SK-N-SH (cell line): ENCODE results near the gene AFF3. TPM values are rescaled to one million over a fixed set of nuclear protein-coding genes. Genes with fewer than 3 reads are reported as not detected.

Experiments
- CTCF ChIA-PET: fragments of 300-600, 350-600 bp; formaldehyde crosslinking; extraction: SDS; loops from one replicate; lab custom pipeline; 2021; lab: Yijun Ruan, JAX
- POLR2A ChIA-PET: fragments of 350-600 bp; sonication (Branson Sonifier 250); formaldehyde crosslinking; extraction: SDS; loops from one replicate; lab custom pipeline; 2020; ENCODE audit warnings: antibody characterized with exemption, inconsistent platforms; lab: Yijun Ruan, JAX
- DNase-seq: peaks from one replicate; pipeline ENCODE4 v3.0.0; 2012
- H2AFZ ChIP-seq: fragments of 200-600 bp; sonication (generic); 2 replicates; pipeline ENCODE4 v1.8.1; 2016; ENCODE audit warnings: antibody characterized with exemption, mild to moderate bottlenecking, low read depth
- H3F3A ChIP-seq: fragments of 200-600 bp; sonication (generic); replicated peaks from 2 replicates; pipeline ENCODE3; 2016; ENCODE audit warnings: antibody characterized with exemption, mild to moderate bottlenecking; ENCODE audit not compliant: insufficient read depth
- H3K27ac ChIP-seq, 2 experiments: fragments of 200-500 bp in 1 of 2; fragments of 200-600 bp in 1 of 2; sonication (Bioruptor generic) in 1 of 2; sonication (generic), shearing (Covaris generic) in 1 of 2; 2 replicates each; pipeline versions ENCODE4 v1.5.1 to v1.6.1; 2014 to 2016; ENCODE audit warnings: low read depth in 2 of 2, inconsistent platforms in 1 of 2, low read length in 1 of 2, mild to moderate bottlenecking in 1 of 2, mixed read lengths in 1 of 2
- H3K27me3 ChIP-seq: fragments of 200-600 bp; sonication (generic), shearing (Covaris generic); 2 replicates; pipeline ENCODE4 v1.6.1; 2016; ENCODE audit warnings: mixed run types; ENCODE audit not compliant: insufficient read depth
- H3K36me3 ChIP-seq, 2 experiments: fragments of 200-500 bp in 1 of 2; fragments of 200-600 bp in 1 of 2; sonication (Bioruptor generic) in 1 of 2; sonication (generic) in 1 of 2; replicated peaks in 1 of 2; 2 replicates each; pipeline versions ENCODE3 to v1.5.1; 2014 to 2016; ENCODE audit warnings: low read length in 1 of 2, mild to moderate bottlenecking in 1 of 2; ENCODE audit not compliant: insufficient read depth in 2 of 2, control insufficient read depth in 1 of 2
- H3K4me1 ChIP-seq, 2 experiments: fragments of 200-500 bp in 1 of 2; fragments of 200-600 bp in 1 of 2; sonication (Bioruptor generic) in 1 of 2; sonication (generic), shearing (Covaris generic) in 1 of 2; 2 replicates each; pipeline versions ENCODE4 v1.5.1 to v1.6.1; 2014 to 2016; ENCODE audit warnings: low read depth in 1 of 2, low read length in 1 of 2, mixed run types in 1 of 2; ENCODE audit not compliant: insufficient read depth in 2 of 2, control insufficient read depth in 1 of 2
- H3K4me2 ChIP-seq: fragments of 200-600 bp; sonication (generic), shearing (Covaris generic); 2 replicates; pipeline ENCODE4 v1.6.1; 2017; ENCODE audit warnings: mixed run types
- H3K4me3 ChIP-seq, 2 experiments: fragments of 200-500 bp in 1 of 2; fragments of 200-600 bp in 1 of 2; sonication (Bioruptor generic) in 1 of 2; sonication (generic), shearing (Covaris generic) in 1 of 2; 2 replicates each; pipeline versions ENCODE4 v1.5.1 to v1.8.1; 2014 to 2016; ENCODE audit warnings: low read depth in 2 of 2, inconsistent platforms in 1 of 2, low read length in 1 of 2, mild to moderate bottlenecking in 1 of 2, mixed read lengths in 1 of 2, moderate library complexity in 1 of 2
- H3K79me2 ChIP-seq: fragments of 200-600 bp; sonication (generic); 2 replicates; pipeline ENCODE4 v1.8.1; 2017; ENCODE audit warnings: mild to moderate bottlenecking; ENCODE audit not compliant: insufficient read depth
- H3K9ac ChIP-seq: fragments of 200-600 bp; sonication (generic); 2 replicates; pipeline ENCODE4 v1.6.1; 2017; ENCODE audit warnings: mixed run types
- H3K9me2 ChIP-seq: fragments of 200-600 bp; sonication (generic); 2 replicates; pipeline ENCODE4 v1.6.1; 2017; ENCODE audit warnings: mixed run types
- H3K9me3 ChIP-seq: fragments of 200-600 bp; sonication (generic); 2 replicates; pipeline ENCODE4 v1.6.1; 2017; ENCODE audit warnings: mixed run types, mild to moderate bottlenecking, moderate library complexity
- H4K20me1 ChIP-seq: fragments of 200-600 bp; sonication (generic); 2 replicates; pipeline ENCODE4 v1.6.1; 2017; ENCODE audit warnings: mild to moderate bottlenecking, mixed run types; ENCODE audit not compliant: insufficient read depth
- ELF1 ChIP-seq: IDR thresholded peaks from 2 replicates; pipeline ENCODE4 v1.4.0; 2012
- FOSL2 ChIP-seq: IDR thresholded peaks from 2 replicates; pipeline ENCODE4 v1.4.0; 2012; ENCODE audit warnings: low read depth, mild to moderate bottlenecking, moderate library complexity, borderline replicate concordance
- FOXJ3 ChIP-seq: sonication (generic); formaldehyde crosslinking; IDR thresholded peaks from 2 replicates; pipeline ENCODE4 v1.5.1; 2020; ENCODE audit warnings: mild to moderate bottlenecking, missing genetic modification reagents
- JUND ChIP-seq: IDR thresholded peaks from 2 replicates; pipeline ENCODE4 v1.4.0; 2012
- MEF2A ChIP-seq: IDR thresholded peaks from 2 replicates; pipeline ENCODE4 v1.4.0; 2012; ENCODE audit warnings: low read depth, borderline replicate concordance
- NRF1 ChIP-seq: IDR thresholded peaks from 2 replicates; pipeline ENCODE4 v1.6.1; 2012; ENCODE audit warnings: low read depth, mild to moderate bottlenecking, low read length
- PBX3 ChIP-seq: IDR thresholded peaks from 2 replicates; pipeline ENCODE4; 2012
- POLR2AphosphoS5 ChIP-seq: IDR thresholded peaks from 2 replicates; pipeline ENCODE4 v1.6.1; 2012; ENCODE audit warnings: low read depth, low read length
- RAD21 ChIP-seq: IDR thresholded peaks from 2 replicates; pipeline ENCODE4 v1.6.1; 2012; ENCODE audit warnings: mild to moderate bottlenecking, low read length
- RCOR1 ChIP-seq: fragments of 150-350 bp; IDR thresholded peaks from 2 replicates; pipeline ENCODE4 v1.6.1; 2017; ENCODE audit warnings: antibody characterized with exemption, low read length
- RFX5 ChIP-seq: IDR thresholded peaks from 2 replicates; pipeline ENCODE4 v1.6.1; 2012; ENCODE audit warnings: mild to moderate bottlenecking, improper control_type of control experiment, low read length
- SIN3A ChIP-seq: IDR thresholded peaks from 2 replicates; pipeline ENCODE4 v1.6.1; 2012; ENCODE audit warnings: low read depth, mild to moderate bottlenecking, low read length, moderate library complexity, borderline replicate concordance
- SMC3 ChIP-seq: IDR thresholded peaks from 2 replicates; pipeline ENCODE4 v1.6.1; 2012; ENCODE audit warnings: low read depth, low read length, improper control_type of control experiment
- TAF1 ChIP-seq: IDR thresholded peaks from 2 replicates; pipeline ENCODE4 v1.6.1; 2012; ENCODE audit warnings: low read depth, mild to moderate bottlenecking, low read length, moderate library complexity, borderline replicate concordance
- TEAD4 ChIP-seq: IDR thresholded peaks from 2 replicates; pipeline ENCODE4 v1.4.0; 2012; ENCODE audit warnings: mild to moderate bottlenecking, borderline replicate concordance; ENCODE audit not compliant: insufficient read depth
- YY1 ChIP-seq: IDR thresholded peaks from 2 replicates; pipeline ENCODE4 v1.4.0; 2012; ENCODE audit warnings: low read depth, mild to moderate bottlenecking
- WGBS: methylation state at CpG from one replicate; pipeline ENCODE4 v1.1.6; 2017; ENCODE audit warnings: low lambda C conversion rate; 5-methylcytosine and 5-hydroxymethylcytosine counted together
- polyA plus RNA-seq, 3 experiments: library from polyadenylated mRNA; depleted of rRNA; stranded (reverse); fragments of >200 nt; gene quantifications; 2 replicates each; pipeline ENCODE4 v1.2.3, GENCODE V29; 2012
- TF ChIP-seq, protein P1 (sequence below): IDR thresholded peaks from 2 replicates; pipeline ENCODE4 v1.6.1; 2012; ENCODE audit warnings: mild to moderate bottlenecking, low read depth, low read length, moderate library complexity
- TF ChIP-seq, protein P2 (sequence below): fragments of 200-600 bp; sonication (generic); IDR thresholded peaks from 2 replicates; pipeline ENCODE4 v1.6.1; 2017; ENCODE audit warnings: antibody characterized with exemption, mild to moderate bottlenecking, moderate library complexity

Gene AFF3
- polyA plus RNA-seq, 1 of the 3 experiments (the other 2 are of a cell fraction), result 0.36 TPM

DNA sequence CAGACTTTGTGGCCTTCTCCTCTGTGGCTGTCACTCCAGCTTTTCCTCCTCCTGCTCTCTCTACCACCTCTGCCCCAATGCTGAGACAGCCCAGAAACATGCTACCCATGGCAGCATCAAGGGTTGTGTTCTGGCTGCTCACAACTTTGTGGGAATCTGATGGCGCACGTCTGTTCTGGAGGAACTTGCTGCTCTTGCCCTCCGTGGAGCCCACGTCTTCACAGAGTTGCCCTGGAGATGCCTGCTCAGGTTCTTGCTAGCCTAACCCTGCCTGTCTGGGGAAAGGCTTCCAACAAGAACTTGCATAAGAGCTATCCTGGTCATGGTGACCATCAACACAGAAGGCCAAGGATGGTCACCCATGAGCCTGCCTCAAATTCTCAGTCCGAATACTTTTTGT lies 237.4 kb downstream of the AFF3 start:
- H3F3A ChIP-seq, result no peaks in the 10 kb centered on the region
- H4K20me1 ChIP-seq, result no peaks in the 10 kb centered on the region
- H3K36me3 ChIP-seq, result no peaks in the 10 kb centered on the region
- H2AFZ ChIP-seq, result no peak overlapping the region
- H3K9me3 ChIP-seq, result no peaks in the 10 kb centered on the region
- no peak overlapping the region for H3K27ac ChIP-seq
- ChIA-PET CTCF (interaction anchor here (1.0 kb wide), 1 partner anchor 358 kb away, joined by 3 read pairs; no protein-coding TSS in a partner anchor), POLR2A (no interaction called here)
- TF ChIP-seq SMC3 (no peak), TEAD4 (no peak), MEF2A (no peak), POLR2AphosphoS5 (no peak)
- TF ChIP-seq, protein P1, sequence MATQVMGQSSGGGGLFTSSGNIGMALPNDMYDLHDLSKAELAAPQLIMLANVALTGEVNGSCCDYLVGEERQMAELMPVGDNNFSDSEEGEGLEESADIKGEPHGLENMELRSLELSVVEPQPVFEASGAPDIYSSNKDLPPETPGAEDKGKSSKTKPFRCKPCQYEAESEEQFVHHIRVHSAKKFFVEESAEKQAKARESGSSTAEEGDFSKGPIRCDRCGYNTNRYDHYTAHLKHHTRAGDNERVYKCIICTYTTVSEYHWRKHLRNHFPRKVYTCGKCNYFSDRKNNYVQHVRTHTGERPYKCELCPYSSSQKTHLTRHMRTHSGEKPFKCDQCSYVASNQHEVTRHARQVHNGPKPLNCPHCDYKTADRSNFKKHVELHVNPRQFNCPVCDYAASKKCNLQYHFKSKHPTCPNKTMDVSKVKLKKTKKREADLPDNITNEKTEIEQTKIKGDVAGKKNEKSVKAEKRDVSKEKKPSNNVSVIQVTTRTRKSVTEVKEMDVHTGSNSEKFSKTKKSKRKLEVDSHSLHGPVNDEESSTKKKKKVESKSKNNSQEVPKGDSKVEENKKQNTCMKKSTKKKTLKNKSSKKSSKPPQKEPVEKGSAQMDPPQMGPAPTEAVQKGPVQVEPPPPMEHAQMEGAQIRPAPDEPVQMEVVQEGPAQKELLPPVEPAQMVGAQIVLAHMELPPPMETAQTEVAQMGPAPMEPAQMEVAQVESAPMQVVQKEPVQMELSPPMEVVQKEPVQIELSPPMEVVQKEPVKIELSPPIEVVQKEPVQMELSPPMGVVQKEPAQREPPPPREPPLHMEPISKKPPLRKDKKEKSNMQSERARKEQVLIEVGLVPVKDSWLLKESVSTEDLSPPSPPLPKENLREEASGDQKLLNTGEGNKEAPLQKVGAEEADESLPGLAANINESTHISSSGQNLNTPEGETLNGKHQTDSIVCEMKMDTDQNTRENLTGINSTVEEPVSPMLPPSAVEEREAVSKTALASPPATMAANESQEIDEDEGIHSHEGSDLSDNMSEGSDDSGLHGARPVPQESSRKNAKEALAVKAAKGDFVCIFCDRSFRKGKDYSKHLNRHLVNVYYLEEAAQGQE, result no peak
- TF ChIP-seq, protein P2, sequence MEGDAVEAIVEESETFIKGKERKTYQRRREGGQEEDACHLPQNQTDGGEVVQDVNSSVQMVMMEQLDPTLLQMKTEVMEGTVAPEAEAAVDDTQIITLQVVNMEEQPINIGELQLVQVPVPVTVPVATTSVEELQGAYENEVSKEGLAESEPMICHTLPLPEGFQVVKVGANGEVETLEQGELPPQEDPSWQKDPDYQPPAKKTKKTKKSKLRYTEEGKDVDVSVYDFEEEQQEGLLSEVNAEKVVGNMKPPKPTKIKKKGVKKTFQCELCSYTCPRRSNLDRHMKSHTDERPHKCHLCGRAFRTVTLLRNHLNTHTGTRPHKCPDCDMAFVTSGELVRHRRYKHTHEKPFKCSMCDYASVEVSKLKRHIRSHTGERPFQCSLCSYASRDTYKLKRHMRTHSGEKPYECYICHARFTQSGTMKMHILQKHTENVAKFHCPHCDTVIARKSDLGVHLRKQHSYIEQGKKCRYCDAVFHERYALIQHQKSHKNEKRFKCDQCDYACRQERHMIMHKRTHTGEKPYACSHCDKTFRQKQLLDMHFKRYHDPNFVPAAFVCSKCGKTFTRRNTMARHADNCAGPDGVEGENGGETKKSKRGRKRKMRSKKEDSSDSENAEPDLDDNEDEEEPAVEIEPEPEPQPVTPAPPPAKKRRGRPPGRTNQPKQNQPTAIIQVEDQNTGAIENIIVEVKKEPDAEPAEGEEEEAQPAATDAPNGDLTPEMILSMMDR, result no peak
- 78% methylated on average over 5 of the region's 5 CpGs for WGBS
- no peaks in the 10 kb centered on the region for H3K27me3 ChIP-seq
- H3K9ac ChIP-seq, result no peak overlapping the region
- no peaks in the 10 kb centered on the region for H3K79me2 ChIP-seq
- no peak for DNase-seq
- no peak overlapping the region for H3K4me2 ChIP-seq
- no peak overlapping the region for H3K4me3 ChIP-seq
- peaks cover 0 to 10% of the 10 kb centered on the region in 2 experiments; a peak in 2 of 4 replicates for H3K4me1 ChIP-seq
- no peaks in the 10 kb centered on the region for H3K9me2 ChIP-seq

GRCh38 chr2:99903981-99904380 lies 238.4 kb downstream of the AFF3 start:
- H3K4me3 ChIP-seq, result no peak overlapping the region
- H2AFZ ChIP-seq, result no peak overlapping the region
- H4K20me1 ChIP-seq, result no peaks in the 10 kb centered on the region
- no peaks in the 10 kb centered on the region for H3K9me3 ChIP-seq
- no peaks in the 10 kb centered on the region for H3K9me2 ChIP-seq
- H3F3A ChIP-seq, result no peaks in the 10 kb centered on the region
- ChIA-PET POLR2A (no interaction called here), CTCF (no interaction called here)
- H3K27me3 ChIP-seq, result no peaks in the 10 kb centered on the region
- H3K4me1 ChIP-seq, result peaks cover 0 to 10% of the 10 kb centered on the region in 2 experiments; a peak in 2 of 4 replicates
- WGBS, result 70% methylated on average over 5 of the region's 5 CpGs
- DNase-seq, result no peak
- H3K79me2 ChIP-seq, result no peaks in the 10 kb centered on the region
- H3K9ac ChIP-seq, result no peak overlapping the region
- H3K4me2 ChIP-seq, result no peak overlapping the region
- no peak overlapping the region for H3K27ac ChIP-seq
- no peaks in the 10 kb centered on the region for H3K36me3 ChIP-seq
- TF ChIP-seq YY1 (no peak), PBX3 (no peak), SIN3A (no peak), POLR2AphosphoS5 (no peak), TEAD4 (no peak), FOXJ3 (CRISPR knock-in tag) (no peak), TAF1 (no peak), RAD21 (no peak), RCOR1 (no peak), FOSL2 (no peak), RFX5 (no peak), JUND (no peak), NRF1 (no peak), ELF1 (no peak)
- TF ChIP-seq, protein P1, result no peak
